ENCODE measurements around the gene NCKAP1.

DNA sequence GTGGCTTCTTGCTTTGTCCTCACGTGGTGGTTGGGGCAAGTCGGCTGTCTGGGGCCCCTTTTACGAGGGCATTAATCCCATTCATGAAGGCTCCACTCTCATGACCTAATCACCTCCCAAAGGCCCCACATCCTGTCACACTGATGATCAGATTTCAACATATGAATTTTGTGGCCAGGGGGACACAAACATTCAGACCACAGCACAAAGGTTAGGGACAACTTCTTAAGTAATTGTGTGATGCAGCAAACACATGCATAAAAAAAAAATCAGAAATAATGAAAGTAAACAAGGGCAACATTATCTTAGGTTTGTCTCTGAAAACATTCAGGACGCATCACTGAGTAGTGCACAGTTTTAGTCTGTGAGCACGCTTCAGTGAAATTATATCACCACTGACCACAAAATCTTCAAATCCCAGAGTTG, 117.6 kb downstream of the NCKAP1 start:
- no peak for TF ChIP-seq CTCF (conservative IDR thresholded peaks at IDR 0.05; ENCODE audit: low read depth, low read length)
- TF ChIP-seq MAFK (IDR thresholded peaks at IDR 0.05; ENCODE audit: low read depth, low read length) = no peak
- no peak for TF ChIP-seq POLR2A (IDR thresholded peaks at IDR 0.05; ENCODE audit: low read depth, low read length)
- TF ChIP-seq CEBPB (IDR thresholded peaks at IDR 0.05; ENCODE audit: low read depth, low read length) = no peak
